ENCODE results near the gene NECTIN4. TPM values are rescaled to one million over a fixed set of nuclear protein-coding genes. Genes with fewer than 3 reads are reported as not detected.

The NECTIN4 gene
- total and polyA plus RNA-seq, 2 of the 13 experiments (the other 11 are each of a cell fraction or from before 2014, with no cell fraction given) = 5.9 to 12.4 TPM

GRCh38 chr1:161132410-161133219, 43.3 kb upstream of the NECTIN4 start, which contains the start of gene DEDD (continued):
- TF ChIP-seq, protein P1, sequence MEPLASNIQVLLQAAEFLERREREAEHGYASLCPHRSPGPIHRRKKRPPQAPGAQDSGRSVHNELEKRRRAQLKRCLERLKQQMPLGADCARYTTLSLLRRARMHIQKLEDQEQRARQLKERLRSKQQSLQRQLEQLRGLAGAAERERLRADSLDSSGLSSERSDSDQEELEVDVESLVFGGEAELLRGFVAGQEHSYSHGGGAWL (CRISPR knock-in tag; IDR thresholded peaks at IDR 0.05) = no peak
- TF ChIP-seq ZHX1 (CRISPR knock-in tag; IDR thresholded peaks at IDR 0.05; ENCODE audit: low read depth) (no peak), DPF2 (CRISPR knock-in tag; IDR thresholded peaks at IDR 0.05; ENCODE audit: borderline replicate concordance, low read depth) (no peak), SNAPC5 (CRISPR knock-in tag; IDR thresholded peaks at IDR 0.05; ENCODE audit: borderline replicate concordance) (no peak), REST (IDR thresholded peaks at IDR 0.05; ENCODE audit: borderline replicate concordance in 1 of 2, low read depth in 1 of 2, low read length in 2 of 2) (no peak), POGZ (CRISPR knock-in tag; IDR thresholded peaks at IDR 0.05) (no peak), RBFOX2 (IDR thresholded peaks at IDR 0.05; ENCODE audit: low read depth, low read length) (peak; percentile 90), PAWR (CRISPR knock-in tag; IDR thresholded peaks at IDR 0.05; ENCODE audit: borderline replicate concordance) (no peak), SP5 (CRISPR knock-in tag; IDR thresholded peaks at IDR 0.05; ENCODE audit: borderline replicate concordance, low read depth) (peak; percentile 3; the same call in 1 of the 2 replicates), CTCF (CRISPR knock-in tag; IDR thresholded peaks at IDR 0.05) (peak; percentile 43; the same call in 1 of the 2 replicates), TCF12 (IDR thresholded peaks at IDR 0.05) (no peak), TCF12 (CRISPR knock-in tag; IDR thresholded peaks at IDR 0.05) (0 out of 2 replicates have a peak, but pooled peaks have one; percentile 25)
- TF ChIP-seq, protein P2, sequence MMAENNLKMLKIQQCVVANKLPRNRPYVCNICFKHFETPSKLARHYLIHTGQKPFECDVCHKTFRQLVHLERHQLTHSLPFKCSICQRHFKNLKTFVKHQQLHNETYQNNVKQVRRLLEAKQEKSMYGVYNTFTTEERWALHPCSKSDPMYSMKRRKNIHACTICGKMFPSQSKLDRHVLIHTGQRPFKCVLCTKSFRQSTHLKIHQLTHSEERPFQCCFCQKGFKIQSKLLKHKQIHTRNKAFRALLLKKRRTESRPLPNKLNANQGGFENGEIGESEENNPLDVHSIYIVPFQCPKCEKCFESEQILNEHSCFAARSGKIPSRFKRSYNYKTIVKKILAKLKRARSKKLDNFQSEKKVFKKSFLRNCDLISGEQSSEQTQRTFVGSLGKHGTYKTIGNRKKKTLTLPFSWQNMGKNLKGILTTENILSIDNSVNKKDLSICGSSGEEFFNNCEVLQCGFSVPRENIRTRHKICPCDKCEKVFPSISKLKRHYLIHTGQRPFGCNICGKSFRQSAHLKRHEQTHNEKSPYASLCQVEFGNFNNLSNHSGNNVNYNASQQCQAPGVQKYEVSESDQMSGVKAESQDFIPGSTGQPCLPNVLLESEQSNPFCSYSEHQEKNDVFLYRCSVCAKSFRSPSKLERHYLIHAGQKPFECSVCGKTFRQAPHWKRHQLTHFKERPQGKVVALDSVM (CRISPR knock-in tag; IDR thresholded peaks at IDR 0.05) = no peak
- TF ChIP-seq, protein P3, sequence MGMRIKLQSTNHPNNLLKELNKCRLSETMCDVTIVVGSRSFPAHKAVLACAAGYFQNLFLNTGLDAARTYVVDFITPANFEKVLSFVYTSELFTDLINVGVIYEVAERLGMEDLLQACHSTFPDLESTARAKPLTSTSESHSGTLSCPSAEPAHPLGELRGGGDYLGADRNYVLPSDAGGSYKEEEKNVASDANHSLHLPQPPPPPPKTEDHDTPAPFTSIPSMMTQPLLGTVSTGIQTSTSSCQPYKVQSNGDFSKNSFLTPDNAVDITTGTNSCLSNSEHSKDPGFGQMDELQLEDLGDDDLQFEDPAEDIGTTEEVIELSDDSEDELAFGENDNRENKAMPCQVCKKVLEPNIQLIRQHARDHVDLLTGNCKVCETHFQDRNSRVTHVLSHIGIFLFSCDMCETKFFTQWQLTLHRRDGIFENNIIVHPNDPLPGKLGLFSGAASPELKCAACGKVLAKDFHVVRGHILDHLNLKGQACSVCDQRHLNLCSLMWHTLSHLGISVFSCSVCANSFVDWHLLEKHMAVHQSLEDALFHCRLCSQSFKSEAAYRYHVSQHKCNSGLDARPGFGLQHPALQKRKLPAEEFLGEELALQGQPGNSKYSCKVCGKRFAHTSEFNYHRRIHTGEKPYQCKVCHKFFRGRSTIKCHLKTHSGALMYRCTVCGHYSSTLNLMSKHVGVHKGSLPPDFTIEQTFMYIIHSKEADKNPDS (CRISPR knock-in tag; IDR thresholded peaks at IDR 0.05) = no peak

All from HepG2 (cell line).